HEK293T (cell line): Measurements from ENCODE around the gene KREMEN2.

Experiments used
- BHLHE40 ChIP-seq: fragments of 450-650 bp; IDR thresholded peaks from 2 replicates; pipeline ENCODE4 v1.6.1; 2016; ENCODE audit warnings: mild to moderate bottlenecking, moderate library complexity, borderline replicate concordance
- CTBP1 ChIP-seq: fragments of 450-650 bp; IDR thresholded peaks from 2 replicates; pipeline ENCODE4 v1.6.1; 2016; ENCODE audit warnings: borderline replicate concordance
- ELF4 ChIP-seq: fragments of 450-650 bp; IDR thresholded peaks from 2 replicates; pipeline ENCODE4 v1.6.1; 2017; ENCODE audit warnings: antibody characterized with exemption
- FOXK2 ChIP-seq: fragments of 450-650 bp; IDR thresholded peaks from 2 replicates; pipeline ENCODE4 v1.6.1; 2016; ENCODE audit warnings: mild to moderate bottlenecking
- FOXM1 ChIP-seq: fragments of 450-650 bp; IDR thresholded peaks from 2 replicates; pipeline ENCODE4 v1.6.1; 2017; ENCODE audit warnings: mild to moderate bottlenecking, borderline replicate concordance
- HDGF ChIP-seq: fragments of 450-650 bp; IDR thresholded peaks from 2 replicates; pipeline ENCODE4 v1.6.1; 2017; ENCODE audit warnings: antibody characterized with exemption, borderline replicate concordance
- L3MBTL2 ChIP-seq: fragments of 450-650 bp; conservative IDR thresholded peaks from 2 replicates; pipeline ENCODE4 v1.6.1; 2016; ENCODE audit warnings: mild to moderate bottlenecking
- LEF1 ChIP-seq: fragments of 450-650 bp; IDR thresholded peaks from 2 replicates; pipeline ENCODE4 v1.6.1; 2017; ENCODE audit warnings: mild to moderate bottlenecking, borderline replicate concordance
- NFRKB ChIP-seq: fragments of 450-650 bp; IDR thresholded peaks from 2 replicates; pipeline ENCODE4 v1.6.1; 2016; ENCODE audit warnings: mild to moderate bottlenecking, moderate library complexity
- PKNOX1 ChIP-seq: fragments of 450-650 bp; IDR thresholded peaks from 2 replicates; pipeline ENCODE4 v1.6.1; 2016
- SP1 ChIP-seq: fragments of 450-650 bp; IDR thresholded peaks from 2 replicates; pipeline ENCODE4 v1.6.1; 2017
- SUZ12 ChIP-seq: fragments of 450-650 bp; IDR thresholded peaks from 2 replicates; pipeline ENCODE4 v1.6.1; 2016; ENCODE audit warnings: mild to moderate bottlenecking
- TARDBP ChIP-seq: fragments of 450-650 bp; IDR thresholded peaks from 2 replicates; pipeline ENCODE4 v1.6.1; 2016
- ZNF384 ChIP-seq: fragments of 450-650 bp; IDR thresholded peaks from 2 replicates; pipeline ENCODE4 v1.6.1; 2016

GRCh38 chr16:2987286-2987685 is 23.2 kb downstream of the KREMEN2 start:
- TF ChIP-seq ELF4, result no peak
- TF ChIP-seq SUZ12, result no peak
- TF ChIP-seq L3MBTL2, result no peak
- no peak for TF ChIP-seq SP1
- no peak for TF ChIP-seq FOXK2
- TF ChIP-seq FOXM1, result no peak
- no peak for TF ChIP-seq TARDBP
- TF ChIP-seq LEF1, result no peak
- TF ChIP-seq BHLHE40, result no peak
- TF ChIP-seq ZNF384, result no peak
- no peak for TF ChIP-seq PKNOX1
- TF ChIP-seq NFRKB, result no peak
- TF ChIP-seq HDGF, result no peak
- no peak for TF ChIP-seq CTBP1
